Vagina (tissue), 2 donors: ENCODE results near the gene NUTM2F.
"Not testable (repeated sequence)": the region's sequence is repeated elsewhere in the genome, so short reads cannot be mapped to it uniquely, and the experiment has no call there.

Experiments used
- CTCF ChIP-seq, 3 experiments: fragments of 450-650 bp in 2 of 3; fragments of 200-600 bp in 1 of 3; sonication (generic) in 1 of 3; IDR thresholded peaks; one replicate each; pipeline ENCODE4 v1.5.1; 2017 to 2019; ENCODE audit warnings: antibody characterized with exemption in 3 of 3, mild to moderate bottlenecking in 2 of 3, moderate library complexity in 2 of 3
- POLR2A ChIP-seq, 2 donors: fragments of 450-650 bp; IDR thresholded peaks; one replicate each; pipeline ENCODE4 v1.6.1; 2017; ENCODE audit warnings: antibody characterized with exemption in 2 of 2, mild to moderate bottlenecking in 2 of 2, moderate library complexity in 2 of 2
- POLR2AphosphoS5 ChIP-seq, 2 donors: sonication (generic); formaldehyde crosslinking; IDR thresholded peaks; one replicate each; pipeline ENCODE4 v1.9.0; 2017; ENCODE audit warnings: antibody characterized with exemption in 2 of 2, mild to moderate bottlenecking in 2 of 2, low read depth in 1 of 2; ENCODE audit not compliant: insufficient read depth in 1 of 2

- TF ChIP-seq CTCF (IDR thresholded peaks at IDR 0.05); POLR2A (IDR thresholded peaks at IDR 0.05); POLR2AphosphoS5 (IDR thresholded peaks at IDR 0.05; ENCODE audit: insufficient read depth in 1 of 2, low read depth in 1 of 2): not testable (repeated sequence)
Observed at GRCh38 chr9:94341703-94342102, 13.3 kb upstream of the NUTM2F start.
